ENCODE data around the gene PNN.
"Not testable (repeated sequence)": the region's sequence is repeated elsewhere in the genome, so short reads cannot be mapped to it uniquely, and the experiment has no call there.

The PNN gene

GRCh38 chr14:39181693-39182047 lies 6.6 kb downstream of the PNN start:
- in situ Hi-C loops (cut with MboI; ENCODE audit: low pct_unique_long_range_greater_than_20kb, low sequenced_read_pairs, unreplicated experiment) = no loop called here
- DNase-seq (ENCODE audit: low spot score) = no peak
- TF ChIP-seq CTCF (IDR thresholded peaks at IDR 0.05; ENCODE audit: extremely low read depth, insufficient read depth, missing control alignments) = no peak

- in situ Hi-C loops (cut with MboI; ENCODE audit: low pct_unique_long_range_greater_than_20kb, low sequenced_read_pairs, unreplicated experiment) = no loop called here
- no peak for TF ChIP-seq CTCF (IDR thresholded peaks at IDR 0.05; ENCODE audit: extremely low read depth, insufficient read depth, missing control alignments)
- no peak for DNase-seq (ENCODE audit: low spot score)
Observed at GRCh38 chr14:39182770-39183684, 8.0 kb downstream of the PNN start.

GRCh38 chr14:39183685-39184003 lies 8.6 kb downstream of the PNN start:
- DNase-seq (ENCODE audit: low spot score); in situ Hi-C loops (cut with MboI; ENCODE audit: low pct_unique_long_range_greater_than_20kb, low sequenced_read_pairs, unreplicated experiment): not testable (repeated sequence)

GRCh38 chr14:39184628-39185255 lies 9.7 kb downstream of the PNN start:
- TF ChIP-seq CTCF (IDR thresholded peaks at IDR 0.05; ENCODE audit: extremely low read depth, insufficient read depth, missing control alignments) = no peak
- no peak for DNase-seq (ENCODE audit: low spot score)
- in situ Hi-C loops (cut with MboI; ENCODE audit: low pct_unique_long_range_greater_than_20kb, low sequenced_read_pairs, unreplicated experiment) = no loop called here

GRCh38 chr14:39185256-39186049 lies 10.4 kb downstream of the PNN start:
- in situ Hi-C loops (cut with MboI; ENCODE audit: low pct_unique_long_range_greater_than_20kb, low sequenced_read_pairs, unreplicated experiment) = no loop called here
- no peak for TF ChIP-seq CTCF (IDR thresholded peaks at IDR 0.05; ENCODE audit: extremely low read depth, insufficient read depth, missing control alignments)
- no peak for DNase-seq (ENCODE audit: low spot score)

- no peak for TF ChIP-seq CTCF (IDR thresholded peaks at IDR 0.05; ENCODE audit: extremely low read depth, insufficient read depth, missing control alignments)
- DNase-seq (ENCODE audit: low spot score) = no peak
- in situ Hi-C loops (cut with MboI; ENCODE audit: low pct_unique_long_range_greater_than_20kb, low sequenced_read_pairs, unreplicated experiment) = no loop called here
Observed at GRCh38 chr14:39186941-39187525, 12.0 kb downstream of the PNN start.
